B cell (primary cell): ENCODE data around the gene GSTP1.

ENCODE experiments used
- EZH2 ChIP-seq: IDR thresholded peaks from 2 replicates; pipeline ENCODE4 v1.6.1; 2012; ENCODE audit warnings: borderline replicate concordance, low read depth, mild to moderate bottlenecking, moderate library complexity, low read length; ENCODE audit not compliant: insufficient read depth, poor library complexity, severe bottlenecking
- TF ChIP-seq, protein P1 (sequence below): fragments of 200-600 bp; IDR thresholded peaks from one replicate; pipeline ENCODE4 v1.8.0; 2022; ENCODE audit warnings: antibody characterized with exemption, mild to moderate bottlenecking

DNA sequence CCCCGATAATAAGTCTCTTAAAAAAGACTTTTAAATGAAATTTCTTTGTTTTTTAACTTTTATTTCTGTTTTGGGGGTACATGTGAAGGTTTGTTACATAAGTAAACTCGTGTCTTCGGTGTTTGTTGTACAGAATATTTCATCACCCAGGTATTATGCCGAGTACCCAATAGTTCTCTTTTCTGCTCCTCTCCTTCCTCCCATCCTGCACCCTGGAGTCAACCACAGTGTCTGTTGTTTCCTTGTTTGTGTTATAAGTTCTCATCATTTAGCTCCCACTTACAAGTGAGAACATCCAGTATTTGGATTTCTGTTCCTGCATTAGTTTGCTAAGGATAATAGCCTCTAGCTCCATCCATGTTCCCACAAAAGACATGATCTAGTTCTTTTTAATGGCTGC is 1.6 kb upstream of the GSTP1 start:
- TF ChIP-seq, protein P1, sequence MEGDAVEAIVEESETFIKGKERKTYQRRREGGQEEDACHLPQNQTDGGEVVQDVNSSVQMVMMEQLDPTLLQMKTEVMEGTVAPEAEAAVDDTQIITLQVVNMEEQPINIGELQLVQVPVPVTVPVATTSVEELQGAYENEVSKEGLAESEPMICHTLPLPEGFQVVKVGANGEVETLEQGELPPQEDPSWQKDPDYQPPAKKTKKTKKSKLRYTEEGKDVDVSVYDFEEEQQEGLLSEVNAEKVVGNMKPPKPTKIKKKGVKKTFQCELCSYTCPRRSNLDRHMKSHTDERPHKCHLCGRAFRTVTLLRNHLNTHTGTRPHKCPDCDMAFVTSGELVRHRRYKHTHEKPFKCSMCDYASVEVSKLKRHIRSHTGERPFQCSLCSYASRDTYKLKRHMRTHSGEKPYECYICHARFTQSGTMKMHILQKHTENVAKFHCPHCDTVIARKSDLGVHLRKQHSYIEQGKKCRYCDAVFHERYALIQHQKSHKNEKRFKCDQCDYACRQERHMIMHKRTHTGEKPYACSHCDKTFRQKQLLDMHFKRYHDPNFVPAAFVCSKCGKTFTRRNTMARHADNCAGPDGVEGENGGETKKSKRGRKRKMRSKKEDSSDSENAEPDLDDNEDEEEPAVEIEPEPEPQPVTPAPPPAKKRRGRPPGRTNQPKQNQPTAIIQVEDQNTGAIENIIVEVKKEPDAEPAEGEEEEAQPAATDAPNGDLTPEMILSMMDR: no peak
- no peak for TF ChIP-seq EZH2
